Measurements from ENCODE around the gene RNF2. TPM values are rescaled to one million over a fixed set of nuclear protein-coding genes. Genes with fewer than 3 reads are reported as not detected.
A peak's percentile ranks its signal among the peaks of the same experiment; 100 is the strongest.

Gene RNF2
- polyA plus RNA-seq, 10 donors, result 33.4 to 51.5 (median 39.9) TPM

GRCh38 chr1:185087101-185087500, 41.7 kb downstream of the RNF2 start:
- no peak for DNase-seq

GRCh38 chr1:185087746-185088145, 42.4 kb downstream of the RNF2 start:
- DNase-seq, result no peak

GRCh38 chr1:185091480-185091879, 46.1 kb downstream of the RNF2 start:
- no peak for DNase-seq

- DNase-seq, result no peak
Observed at GRCh38 chr1:185094761-185095160, 49.4 kb downstream of the RNF2 start.

- no peak for DNase-seq
Observed at GRCh38 chr1:185096531-185096930, 51.2 kb downstream of the RNF2 start.

- no peak for DNase-seq
Observed at GRCh38 chr1:185104083-185104482, 58.7 kb downstream of the RNF2 start.

- DNase-seq, result no peak
Observed at GRCh38 chr1:185105121-185105520, 59.8 kb downstream of the RNF2 start.

GRCh38 chr1:185108321-185108720, 63.0 kb downstream of the RNF2 start:
- DNase-seq, result no peak

GRCh38 chr1:185110145-185110544, 64.8 kb downstream of the RNF2 start:
- DNase-seq, result no peak

GRCh38 chr1:185111873-185112272, 66.5 kb downstream of the RNF2 start:
- no peak for DNase-seq

GRCh38 chr1:185112356-185112755, 67.0 kb downstream of the RNF2 start:
- DNase-seq, result peak in 1 of 3 donors; percentile 14

GRCh38 chr1:185129708-185130107, 84.3 kb downstream of the RNF2 start:
- no peak for DNase-seq

- DNase-seq, result no peak
Observed at GRCh38 chr1:185132534-185132933, 87.2 kb downstream of the RNF2 start.

GRCh38 chr1:185137896-185138545, 92.7 kb downstream of the RNF2 start:
- no peak for DNase-seq

- DNase-seq, result no peak
Observed at GRCh38 chr1:185139246-185139645, 93.9 kb downstream of the RNF2 start.

GRCh38 chr1:185144233-185144632, 98.9 kb downstream of the RNF2 start:
- DNase-seq, result peak in 1 of 3 donors; percentile 17

- no peak for DNase-seq
Observed at GRCh38 chr1:185151215-185151614, 105.9 kb downstream of the RNF2 start.

Other genes with a start within 250 kb of the RNF2 start
- 10 to 100 TPM; 44.2 to 72.3 (median 57.8) TPM for gene NIBAN1, start 71.0 kb upstream of the RNF2 start, polyA plus RNA-seq (ENCODE audit: insufficient read length in 10 of 10)
- gene TRMT1L, start 111.4 kb downstream of the RNF2 start, polyA plus RNA-seq (ENCODE audit: insufficient read length in 10 of 10), result 10 to 100 TPM; 13.1 to 21.5 (median 14.8) TPM
- gene SWT1, start 111.6 kb downstream of the RNF2 start, polyA plus RNA-seq (ENCODE audit: insufficient read length in 10 of 10), result 1 to 10 TPM; 5.0 to 8.7 (median 6.7) TPM